22Rv1 (cell line): Measurements from ENCODE around the gene ZNF319.

ENCODE experiments used
- H3K27ac ChIP-seq: fragments of 450-650 bp; 2 replicates; pipeline ENCODE4 v1.5.1; 2017
- ZFX ChIP-seq: fragments of 450-650 bp; IDR thresholded peaks from 2 replicates; pipeline ENCODE4 v1.6.1; 2017; ENCODE audit warnings: antibody characterized with exemption, borderline replicate concordance
- TF ChIP-seq, protein P1 (sequence below): fragments of 450-650 bp; IDR thresholded peaks from 2 replicates; pipeline ENCODE4 v1.5.1; 2017; ENCODE audit warnings: mild to moderate bottlenecking

The ZNF319 gene

GRCh38 chr16:58045096-58045495 is 44.6 kb upstream of the ZNF319 start:
- no peak overlapping the region for H3K27ac ChIP-seq
- TF ChIP-seq, protein P1, sequence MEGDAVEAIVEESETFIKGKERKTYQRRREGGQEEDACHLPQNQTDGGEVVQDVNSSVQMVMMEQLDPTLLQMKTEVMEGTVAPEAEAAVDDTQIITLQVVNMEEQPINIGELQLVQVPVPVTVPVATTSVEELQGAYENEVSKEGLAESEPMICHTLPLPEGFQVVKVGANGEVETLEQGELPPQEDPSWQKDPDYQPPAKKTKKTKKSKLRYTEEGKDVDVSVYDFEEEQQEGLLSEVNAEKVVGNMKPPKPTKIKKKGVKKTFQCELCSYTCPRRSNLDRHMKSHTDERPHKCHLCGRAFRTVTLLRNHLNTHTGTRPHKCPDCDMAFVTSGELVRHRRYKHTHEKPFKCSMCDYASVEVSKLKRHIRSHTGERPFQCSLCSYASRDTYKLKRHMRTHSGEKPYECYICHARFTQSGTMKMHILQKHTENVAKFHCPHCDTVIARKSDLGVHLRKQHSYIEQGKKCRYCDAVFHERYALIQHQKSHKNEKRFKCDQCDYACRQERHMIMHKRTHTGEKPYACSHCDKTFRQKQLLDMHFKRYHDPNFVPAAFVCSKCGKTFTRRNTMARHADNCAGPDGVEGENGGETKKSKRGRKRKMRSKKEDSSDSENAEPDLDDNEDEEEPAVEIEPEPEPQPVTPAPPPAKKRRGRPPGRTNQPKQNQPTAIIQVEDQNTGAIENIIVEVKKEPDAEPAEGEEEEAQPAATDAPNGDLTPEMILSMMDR: no peak
- no peak for TF ChIP-seq ZFX

DNA sequence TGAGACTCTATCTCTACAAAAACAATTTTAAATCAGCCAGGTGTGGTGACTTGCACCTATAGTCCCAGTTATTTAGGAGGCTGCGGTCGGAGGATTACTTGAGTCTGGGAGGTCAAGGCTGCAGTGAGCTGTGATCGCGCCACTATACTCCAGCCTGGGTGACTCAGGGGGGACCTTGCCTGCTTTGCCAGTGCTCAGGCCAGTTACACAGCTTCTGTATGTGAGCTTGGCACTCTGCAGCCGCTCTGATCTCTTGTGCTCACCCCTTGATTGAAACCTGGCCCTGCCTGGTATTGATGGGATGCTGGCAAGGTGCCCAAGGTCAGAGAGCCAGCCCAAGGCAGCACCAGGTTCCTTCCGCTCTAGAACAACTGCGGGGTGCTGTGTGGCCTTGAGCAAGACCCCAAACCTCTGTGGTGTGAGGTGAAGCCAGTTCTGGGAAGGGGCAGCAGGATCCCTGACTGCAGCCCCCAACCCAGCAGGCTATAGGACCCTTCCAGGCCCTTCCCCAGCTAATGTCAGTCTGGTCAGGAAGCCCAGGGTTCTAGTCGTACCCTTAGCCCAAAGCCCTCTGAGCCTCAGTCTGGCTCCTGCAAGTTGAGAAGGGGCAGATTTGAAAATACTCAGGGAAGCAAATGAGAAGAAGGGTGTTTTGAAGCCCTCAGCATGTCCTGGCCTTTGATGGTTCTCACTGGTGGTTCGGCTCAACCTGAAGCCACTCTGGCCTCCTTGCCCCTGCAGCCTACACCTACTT is 44.0 kb upstream of the ZNF319 start:
- H3K27ac ChIP-seq: no peak overlapping the region
- TF ChIP-seq ZFX: no peak
- TF ChIP-seq, protein P1: no peak

GRCh38 chr16:58043571-58044155 is 43.2 kb upstream of the ZNF319 start:
- H3K27ac ChIP-seq: no peak overlapping the region
- no peak for TF ChIP-seq ZFX
- TF ChIP-seq, protein P1: no peak

DNA sequence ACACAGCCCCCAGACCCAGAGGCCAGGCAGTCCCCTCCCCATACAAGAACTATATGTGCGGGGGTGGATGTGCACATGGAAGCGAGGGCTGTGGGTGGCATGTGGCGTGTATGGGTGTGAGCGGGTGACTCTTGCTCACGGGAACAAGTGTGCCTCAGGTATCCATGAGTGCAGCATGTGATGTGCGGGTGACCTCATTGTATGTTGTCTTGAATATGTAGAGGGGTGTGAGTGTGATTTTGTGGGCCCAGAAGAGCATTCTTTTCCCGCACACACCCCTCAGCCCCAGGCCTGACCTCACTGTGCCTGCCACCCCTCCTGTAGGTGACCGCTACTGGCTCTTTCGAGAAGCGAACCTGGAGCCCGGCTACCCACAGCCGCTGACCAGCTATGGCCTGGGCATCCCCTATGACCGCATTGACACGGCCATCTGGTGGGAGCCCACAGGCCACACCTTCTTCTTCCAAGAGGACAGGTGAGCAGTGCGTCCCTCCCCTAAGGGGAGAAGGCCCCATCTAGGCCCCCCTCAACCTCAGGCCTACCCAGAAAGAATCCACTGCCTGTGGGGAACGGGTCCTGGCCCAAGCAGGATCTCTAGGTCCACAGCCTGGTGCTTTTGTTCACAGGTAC is 42.5 kb upstream of the ZNF319 start:
- H3K27ac ChIP-seq: no peak overlapping the region
- TF ChIP-seq, protein P1: no peak
- no peak for TF ChIP-seq ZFX

DNA sequence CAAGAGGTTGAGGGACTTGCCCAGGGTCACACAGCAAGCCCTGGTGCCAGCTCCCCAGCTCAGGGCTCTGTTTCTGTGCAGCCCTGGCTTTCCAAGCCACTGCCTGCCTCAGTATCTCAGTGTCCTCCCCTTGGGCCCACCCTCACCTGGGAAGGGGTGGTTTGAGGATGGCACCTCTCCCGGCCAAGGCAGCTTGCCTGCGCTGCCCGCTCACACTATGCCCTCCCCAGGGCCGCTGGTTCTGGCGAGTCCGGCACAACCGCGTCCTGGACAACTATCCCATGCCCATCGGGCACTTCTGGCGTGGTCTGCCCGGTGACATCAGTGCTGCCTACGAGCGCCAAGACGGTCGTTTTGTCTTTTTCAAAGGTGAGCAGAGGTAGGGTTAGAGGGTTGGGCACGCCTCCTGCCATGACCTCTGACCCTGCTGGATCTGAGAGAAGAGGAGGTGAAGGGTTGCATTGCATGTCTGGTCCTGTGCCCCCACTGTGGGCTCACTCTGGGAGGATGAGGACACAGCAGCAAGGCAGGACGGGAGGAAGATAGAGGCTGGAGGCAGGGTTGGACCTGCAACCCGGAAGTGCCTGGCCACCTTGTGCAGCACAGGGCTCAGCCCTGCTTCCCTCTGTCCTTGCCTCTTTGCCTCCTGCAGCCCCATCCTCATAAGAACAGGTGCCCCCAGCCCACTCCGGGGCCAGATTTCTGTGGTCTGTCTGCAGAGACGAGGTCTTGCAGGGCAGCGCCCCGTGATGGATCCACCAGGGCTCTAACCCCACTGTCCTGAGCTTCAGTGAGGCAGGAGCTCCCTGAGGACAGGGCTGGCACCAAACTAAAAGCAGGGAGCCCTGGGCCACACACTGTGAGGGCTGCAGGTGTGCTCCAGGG is 41.8 kb upstream of the ZNF319 start:
- no peak overlapping the region for H3K27ac ChIP-seq

GRCh38 chr16:58041628-58041955 is 41.1 kb upstream of the ZNF319 start:
- TF ChIP-seq, protein P1: no peak
- TF ChIP-seq ZFX: no peak

More for the DNA sequence above, 41.8 kb upstream of the ZNF319 start:
- no peak for TF ChIP-seq ZFX
- TF ChIP-seq, protein P1: no peak

More at GRCh38 chr16:58041628-58041955, 41.1 kb upstream of the ZNF319 start:
- H3K27ac ChIP-seq: no peak overlapping the region
